WERI-Rb-1 (cell line): ENCODE data around the gene MYLK.

ENCODE experiments used
- DNase-seq: peaks from one replicate; pipeline ENCODE4 v3.0.0-alpha.2; 2020
- H3K27ac ChIP-seq: fragments of 250-450 bp; sonication (Bioruptor Pico); 2 replicates; pipeline ENCODE4 v1.5.1; 2020; ENCODE audit warnings: mild to moderate bottlenecking, moderate library complexity
- H3K27me3 ChIP-seq: fragments of 250-450 bp; sonication (Bioruptor Pico); 2 replicates; pipeline ENCODE4 v1.5.1; 2021; ENCODE audit warnings: mild to moderate bottlenecking, low read depth, moderate library complexity; ENCODE audit not compliant: insufficient read depth, severe bottlenecking
- H3K36me3 ChIP-seq: fragments of 250-450 bp; sonication (Bioruptor Pico); 2 replicates; pipeline ENCODE4 v1.5.1; 2020; ENCODE audit warnings: mild to moderate bottlenecking, moderate library complexity
- H3K4me3 ChIP-seq: 2 replicates; pipeline ENCODE4 v1.5.1; 2011; ENCODE audit warnings: low read depth, mild to moderate bottlenecking, control low read depth, low read length
- H3K9me3 ChIP-seq: fragments of 250-450 bp; sonication (Bioruptor Pico); 2 replicates; pipeline ENCODE4 v1.5.1; 2021; ENCODE audit warnings: mild to moderate bottlenecking, moderate library complexity; ENCODE audit not compliant: severe bottlenecking
- CTCF ChIP-seq: IDR thresholded peaks from 2 replicates; pipeline ENCODE4 v1.5.1; 2011; ENCODE audit warnings: low read depth, mild to moderate bottlenecking, control low read depth, inconsistent platforms, low read length

Gene MYLK

GRCh38 chr3:123584284-123584987, 299.7 kb downstream of the MYLK start:
- Histone ChIP-seq H3K4me3 (peak overlapping the region; percentile 91), H3K27ac (peak overlapping the region; percentile 100), H3K27me3 (no peaks in the 10 kb centered on the region), H3K36me3 (peaks cover 17% of the 10 kb centered on the region), H3K9me3 (no peaks in the 10 kb centered on the region)
- no peak for DNase-seq
- no peak for TF ChIP-seq CTCF

GRCh38 chr3:123583561-123583960, 300.6 kb downstream of the MYLK start:
- DNase-seq = no peak
- H3K9me3 ChIP-seq = no peaks in the 10 kb centered on the region
- no peak overlapping the region for H3K27ac ChIP-seq
- H3K4me3 ChIP-seq = no peak overlapping the region
- H3K27me3 ChIP-seq = no peaks in the 10 kb centered on the region
- TF ChIP-seq CTCF = no peak
- peaks cover 19% of the 10 kb centered on the region for H3K36me3 ChIP-seq

- DNase-seq = no peak
- Histone ChIP-seq H3K27ac (no peak overlapping the region), H3K27me3 (no peaks in the 10 kb centered on the region), H3K36me3 (peaks cover 24% of the 10 kb centered on the region), H3K4me3 (no peak overlapping the region), H3K9me3 (no peaks in the 10 kb centered on the region)
- no peak for TF ChIP-seq CTCF
These were observed 301.8 kb downstream of the MYLK start for GRCh38 chr3:123582315-123582714.

GRCh38 chr3:123576122-123576521, 308.0 kb downstream of the MYLK start:
- Histone ChIP-seq H3K4me3 (no peak overlapping the region), H3K27ac (no peak overlapping the region), H3K36me3 (peaks cover 19% of the 10 kb centered on the region), H3K27me3 (no peaks in the 10 kb centered on the region), H3K9me3 (no peaks in the 10 kb centered on the region)
- TF ChIP-seq CTCF = no peak
- DNase-seq = no peak

- Histone ChIP-seq H3K9me3 (no peaks in the 10 kb centered on the region), H3K27me3 (no peaks in the 10 kb centered on the region), H3K27ac (no peak overlapping the region), H3K4me3 (no peak overlapping the region), H3K36me3 (peaks cover 4% of the 10 kb centered on the region)
- no peak for DNase-seq
- TF ChIP-seq CTCF = no peak
These were observed 312.2 kb downstream of the MYLK start for GRCh38 chr3:123571973-123572365.
